Measurements from ENCODE around the gene ZNF462. TPM values are rescaled to one million over a fixed set of nuclear protein-coding genes. Genes with fewer than 3 reads are reported as not detected.

The ZNF462 gene
- total RNA-seq, 1 donor from 2014 or later, result 25.8 TPM

GRCh38 chr9:106918825-106919509 is 56.0 kb downstream of the ZNF462 start:
- Mint-ChIP-seq H3K27me3 (ENCODE audit: low read depth) (no peaks in the 10 kb centered on the region), H3K9me3 (ENCODE audit: low read depth) (no peaks in the 10 kb centered on the region), H3K4me1 (ENCODE audit: low read depth) (peaks cover 53% of the 10 kb centered on the region), H3K27ac (ENCODE audit: unreplicated experiment) (no peak overlapping the region), H3K4me3 (ENCODE audit: unreplicated experiment) (no peak overlapping the region), H3K36me3 (ENCODE audit: low read depth) (peaks cover 3% of the 10 kb centered on the region)
- DNase-seq (ENCODE audit: low spot score), result no peak
- TF ChIP-seq CTCF (IDR thresholded peaks at IDR 0.05), result no peak

GRCh38 chr9:106920091-106920490 is 57.1 kb downstream of the ZNF462 start:
- H3K27ac Mint-ChIP-seq (ENCODE audit: unreplicated experiment), result no peak overlapping the region
- H3K27me3 Mint-ChIP-seq (ENCODE audit: low read depth), result no peaks in the 10 kb centered on the region
- no peak for TF ChIP-seq CTCF (IDR thresholded peaks at IDR 0.05)
- H3K9me3 Mint-ChIP-seq (ENCODE audit: low read depth), result no peaks in the 10 kb centered on the region
- peaks cover 14% of the 10 kb centered on the region for H3K36me3 Mint-ChIP-seq (ENCODE audit: low read depth)
- DNase-seq (ENCODE audit: low spot score), result no peak
- H3K4me1 Mint-ChIP-seq (ENCODE audit: low read depth), result peaks cover 47% of the 10 kb centered on the region
- H3K4me3 Mint-ChIP-seq (ENCODE audit: unreplicated experiment), result no peak overlapping the region

- H3K4me1 Mint-ChIP-seq (ENCODE audit: low read depth), result peaks cover 40% of the 10 kb centered on the region
- H3K4me3 Mint-ChIP-seq (ENCODE audit: unreplicated experiment), result peak overlapping the region; percentile 10
- DNase-seq (ENCODE audit: low spot score), result no peak
- no peak for TF ChIP-seq CTCF (IDR thresholded peaks at IDR 0.05)
- peaks cover 21% of the 10 kb centered on the region for H3K36me3 Mint-ChIP-seq (ENCODE audit: low read depth)
- no peaks in the 10 kb centered on the region for H3K9me3 Mint-ChIP-seq (ENCODE audit: low read depth)
- no peaks in the 10 kb centered on the region for H3K27me3 Mint-ChIP-seq (ENCODE audit: low read depth)
- peak overlapping the region; percentile 87 for H3K27ac Mint-ChIP-seq (ENCODE audit: unreplicated experiment)
Observed at GRCh38 chr9:106920701-106921283, 57.8 kb downstream of the ZNF462 start.

GRCh38 chr9:106921341-106921899 is 58.5 kb downstream of the ZNF462 start:
- Mint-ChIP-seq H3K36me3 (ENCODE audit: low read depth) (peaks cover 23% of the 10 kb centered on the region), H3K27me3 (ENCODE audit: low read depth) (no peaks in the 10 kb centered on the region), H3K4me1 (ENCODE audit: low read depth) (peaks cover 33% of the 10 kb centered on the region), H3K27ac (ENCODE audit: unreplicated experiment) (peak overlapping the region; percentile 87), H3K9me3 (ENCODE audit: low read depth) (no peaks in the 10 kb centered on the region), H3K4me3 (ENCODE audit: unreplicated experiment) (peak overlapping the region; percentile 10)
- no peak for TF ChIP-seq CTCF (IDR thresholded peaks at IDR 0.05)
- no peak for DNase-seq (ENCODE audit: low spot score)

- no peaks in the 10 kb centered on the region for H3K27me3 Mint-ChIP-seq (ENCODE audit: low read depth)
- no peak for TF ChIP-seq CTCF (IDR thresholded peaks at IDR 0.05)
- H3K4me1 Mint-ChIP-seq (ENCODE audit: low read depth), result peaks cover 27% of the 10 kb centered on the region
- no peak for DNase-seq (ENCODE audit: low spot score)
- no peak overlapping the region for H3K4me3 Mint-ChIP-seq (ENCODE audit: unreplicated experiment)
- H3K27ac Mint-ChIP-seq (ENCODE audit: unreplicated experiment), result peak overlapping the region; percentile 87
- H3K9me3 Mint-ChIP-seq (ENCODE audit: low read depth), result no peaks in the 10 kb centered on the region
- peaks cover 23% of the 10 kb centered on the region for H3K36me3 Mint-ChIP-seq (ENCODE audit: low read depth)
Observed at GRCh38 chr9:106922026-106922425, 59.1 kb downstream of the ZNF462 start.

Measured in chondrocyte (in vitro differentiated cells).